HTR-8/SVneo (cell line): Measurements from ENCODE around the gene KIF2B.
"Not testable (repeated sequence)": the region's sequence is repeated elsewhere in the genome, so short reads cannot be mapped to it uniquely, and the experiment has no call there.

ENCODE experiments used
- DNase-seq: peaks from one replicate; pipeline ENCODE4 v3.0.0; 2011; ENCODE audit warnings: low spot score, mixed read lengths; ENCODE audit not compliant: insufficient read length
- FAIRE-seq: peaks from 2 replicates; lab custom pipeline; 2011; peaks lifted over from hg19 to GRCh38; lab: Jason Lieb, UNC

Gene KIF2B

GRCh38 chr17:53822764-53823163 lies at the start of gene KIF2B:
Gene KIF2B (plus strand): TSS chr17:53822927. CDS start chr17:53823034, 107 bp downstream.
- FAIRE-seq: no peak
- no peak for DNase-seq

- DNase-seq (no peak), FAIRE-seq (no peak)
Measured at GRCh38 chr17:53780320-53780719, 42.4 kb upstream of the KIF2B start.

- FAIRE-seq: no peak
- DNase-seq: no peak
Measured at GRCh38 chr17:53791551-53791950, 31.2 kb upstream of the KIF2B start.

GRCh38 chr17:53792451-53792850 lies 30.3 kb upstream of the KIF2B start:
- FAIRE-seq (peak; percentile 13), DNase-seq (no peak)

GRCh38 chr17:53792997-53793396 lies 29.7 kb upstream of the KIF2B start:
- peak; percentile 42 for FAIRE-seq
- no peak for DNase-seq

- no peak for FAIRE-seq
- no peak for DNase-seq
Measured at GRCh38 chr17:53794875-53795274, 27.9 kb upstream of the KIF2B start.

- DNase-seq (no peak), FAIRE-seq (no peak)
Measured at GRCh38 chr17:53796642-53797041, 26.1 kb upstream of the KIF2B start.

- no peak for FAIRE-seq
Measured at GRCh38 chr17:53797501-53797900, 25.2 kb upstream of the KIF2B start.

GRCh38 chr17:53804437-53804836 lies 18.3 kb upstream of the KIF2B start:
- FAIRE-seq (no peak), DNase-seq (no peak)

More at GRCh38 chr17:53797501-53797900, 25.2 kb upstream of the KIF2B start:
- no peak for DNase-seq

GRCh38 chr17:53806473-53806872 lies 16.3 kb upstream of the KIF2B start:
- no peak for FAIRE-seq
- DNase-seq: no peak

GRCh38 chr17:53807286-53807685 lies 15.4 kb upstream of the KIF2B start:
- DNase-seq (no peak), FAIRE-seq (no peak)

- FAIRE-seq: no peak
- no peak for DNase-seq
Measured at GRCh38 chr17:53818271-53818670, 4.5 kb upstream of the KIF2B start.

- DNase-seq: no peak
- no peak for FAIRE-seq
Measured at GRCh38 chr17:53818929-53819328, 3.8 kb upstream of the KIF2B start.

- FAIRE-seq (no peak), DNase-seq (no peak)
Measured at GRCh38 chr17:53819956-53820355, 2.8 kb upstream of the KIF2B start.

GRCh38 chr17:53823341-53824050 lies 769 bp downstream of the KIF2B start:
- FAIRE-seq (peak; percentile 26), DNase-seq (no peak)

GRCh38 chr17:53834771-53835170 lies 12.0 kb downstream of the KIF2B start:
- DNase-seq, FAIRE-seq: not testable (repeated sequence)

- FAIRE-seq: no peak
- no peak for DNase-seq
Measured at GRCh38 chr17:53837131-53837530, 14.4 kb downstream of the KIF2B start.

- FAIRE-seq (peak; percentile 52), DNase-seq (no peak)
Measured at GRCh38 chr17:53844491-53845107, 21.9 kb downstream of the KIF2B start.

GRCh38 chr17:53871128-53871527 lies 48.4 kb downstream of the KIF2B start:
- DNase-seq, FAIRE-seq: not testable (repeated sequence)
